SK-N-MC (cell line): ENCODE data around the gene ELMO1.

Experiments used
- EZH2 ChIP-seq: fragments of 200-600 bp; sonication (generic); IDR thresholded peaks from one replicate; pipeline ENCODE4 v1.6.1; 2017; ENCODE audit warnings: antibody characterized with exemption
- FOXP2 ChIP-seq: optimal IDR thresholded peaks from 2 replicates; pipeline ENCODE3; 2011; ENCODE audit warnings: mild to moderate bottlenecking, moderate library complexity; ENCODE audit not compliant: insufficient read depth; ENCODE audit errors: extremely low read length, control extremely low read depth
- POLR2AphosphoS5 ChIP-seq: IDR thresholded peaks from 2 replicates; pipeline ENCODE4 v1.6.1; 2012; ENCODE audit warnings: mild to moderate bottlenecking, low read depth, low read length, borderline replicate concordance

- TF ChIP-seq EZH2 (no peak), POLR2AphosphoS5 (no peak), FOXP2 (no peak)
Observed at GRCh38 chr7:37220664-37221063, 228.0 kb downstream of the ELMO1 start.
